ENCODE results near the gene DPT. TPM values are rescaled to one million over a fixed set of nuclear protein-coding genes. Genes with fewer than 3 reads are reported as not detected.

Gene DPT
- total and polyA plus RNA-seq, 10 of the 15 experiments (the other 5 are each of a cell fraction or from before 2014, with no cell fraction given): 0.05 to 0.10 TPM; not detected in 8

- BruUV-seq (replicated peaks): no TSS peak
- Histone ChIP-seq H3K79me2 (ENCODE audit: control insufficient read depth, insufficient read depth, low read length) (no peaks in the 10 kb centered on the region), H3K27me3 (replicated peaks in 1 of 2; ENCODE audit: control insufficient read depth in 2 of 2, insufficient read depth in 2 of 2, low read length in 1 of 2) (no peaks in the 10 kb centered on the region), H3K9me3 (replicated peaks; ENCODE audit: control insufficient read depth, insufficient read depth, low read length) (no peaks in the 10 kb centered on the region; the same call in 2 of the 3 replicates), H3K9ac (ENCODE audit: control insufficient read depth, insufficient read depth, low read length) (no peak overlapping the region), H3K4me1 (ENCODE audit: control insufficient read depth, insufficient read depth, low read length) (no peaks in the 10 kb centered on the region), H4K20me1 (ENCODE audit: control insufficient read depth, insufficient read depth) (no peaks in the 10 kb centered on the region), H3K4me2 (ENCODE audit: control insufficient read depth, insufficient read depth) (no peak overlapping the region), H3K4me3 (no peak overlapping the region), H2AFZ (ENCODE audit: control insufficient read depth, low read depth, low read length) (no peak overlapping the region), H3K36me3 (ENCODE audit: control insufficient read depth in 2 of 2, insufficient read depth in 2 of 2, low read length in 1 of 2) (no peaks in the 10 kb centered on the region), H3K27ac (ENCODE audit: control insufficient read depth, insufficient read depth) (no peak overlapping the region)
- DNase-seq (ENCODE audit: low read depth, low spot score) (no peak), FAIRE-seq (no peak), ATAC-seq (no peak)
- TF ChIP-seq WRNIP1 (IDR thresholded peaks at IDR 0.05; ENCODE audit: borderline replicate concordance, low read depth, low read length) (no peak), JUNB (IDR thresholded peaks at IDR 0.05) (no peak), HDGF (IDR thresholded peaks at IDR 0.05) (no peak), BCL11A (IDR thresholded peaks at IDR 0.05; ENCODE audit: low read depth, low read length) (no peak), MTA3 (IDR thresholded peaks at IDR 0.05; ENCODE audit: borderline replicate concordance, low read length) (no peak), BHLHE40 (IDR thresholded peaks at IDR 0.05; ENCODE audit: borderline replicate concordance in 1 of 2, low read depth in 2 of 2, low read length in 1 of 2) (no peak), MAX (IDR thresholded peaks at IDR 0.05; ENCODE audit: low read depth, low read length) (no peak), STAT1 (conservative IDR thresholded peaks at IDR 0.05) (no peak), ZBTB40 (IDR thresholded peaks at IDR 0.05; ENCODE audit: borderline replicate concordance) (no peak), STAT3 (IDR thresholded peaks at IDR 0.05; ENCODE audit: low read depth, low read length) (no peak)
- POLR2A ChIA-PET: no interaction called here
- intact Hi-C loops (cut with micrococcal nuclease; ENCODE audit: unreplicated experiment) (no loop called here), in situ Hi-C loops (cut with MboI) (no loop called here)
- SMC1A ChIA-PET (ENCODE audit: uncharacterized antibody, unreplicated experiment): interaction anchor here (1.1 to 2.6 kb wide), 2 partner anchors 14 to 347 kb away, joined by 5 to 9 read pairs; no protein-coding TSS in a partner anchor
- CTCF ChIA-PET: no interaction called here
- 47% methylated on average over 4 of the region's 4 CpGs for WGBS (ENCODE audit: insufficient coverage, insufficient replicate concordance, low lambda C conversion rate, missing lambda C conversion rate)
- RAD21 ChIA-PET (ENCODE audit: unreplicated experiment): no interaction called here
Measured at GRCh38 chr1:168760781-168761180, 31.8 kb upstream of the DPT start.
